IMR-90 (cell line): ENCODE measurements around the gene OTP.

Source experiments
- BHLHE40 ChIP-seq: fragments of 150-350 bp; IDR thresholded peaks from 2 replicates; pipeline ENCODE4 v1.6.1; 2016; ENCODE audit warnings: mild to moderate bottlenecking, low read depth, low read length
- CEBPB ChIP-seq: IDR thresholded peaks from 2 replicates; pipeline ENCODE4 v1.6.1; 2012; ENCODE audit warnings: low read depth, low read length, improper control_type of control experiment
- CTCF ChIP-seq: conservative IDR thresholded peaks from 2 replicates; pipeline ENCODE4 v1.5.1; 2012; ENCODE audit warnings: mild to moderate bottlenecking, low read depth, low read length, improper control_type of control experiment
- ELK1 ChIP-seq: fragments of 150-350 bp; IDR thresholded peaks from 2 replicates; pipeline ENCODE4 v1.6.1; 2016; ENCODE audit warnings: low read depth, mild to moderate bottlenecking, low read length, moderate library complexity, borderline replicate concordance
- FOS ChIP-seq: fragments of 150-350 bp; IDR thresholded peaks from 2 replicates; pipeline ENCODE4 v1.6.1; 2016; ENCODE audit warnings: low read depth, low read length
- MAFK ChIP-seq: IDR thresholded peaks from 2 replicates; pipeline ENCODE4 v1.6.1; 2012; ENCODE audit warnings: low read depth, low read length, improper control_type of control experiment
- MAZ ChIP-seq: IDR thresholded peaks from 2 replicates; pipeline ENCODE4 v1.6.1; 2012; ENCODE audit warnings: low read depth, mild to moderate bottlenecking, low read length, improper control_type of control experiment, moderate library complexity, borderline replicate concordance
- MXI1 ChIP-seq: IDR thresholded peaks from 2 replicates; pipeline ENCODE4 v1.6.1; 2012; ENCODE audit warnings: low read depth, mild to moderate bottlenecking, low read length, moderate library complexity, borderline replicate concordance
- NFE2L2 ChIP-seq: fragments of 150-350 bp; IDR thresholded peaks from 2 replicates; pipeline ENCODE4 v1.6.1; 2016; ENCODE audit warnings: low read depth, mild to moderate bottlenecking, low read length
- POLR2A ChIP-seq: IDR thresholded peaks from 2 replicates; pipeline ENCODE4 v1.6.1; 2012; ENCODE audit warnings: mild to moderate bottlenecking, low read depth, low read length
- RAD21 ChIP-seq: IDR thresholded peaks from 2 replicates; pipeline ENCODE4 v1.6.1; 2012; ENCODE audit warnings: low read length, improper control_type of control experiment
- RCOR1 ChIP-seq: IDR thresholded peaks from 2 replicates; pipeline ENCODE4 v1.6.1; 2012; ENCODE audit warnings: mild to moderate bottlenecking, low read length, improper control_type of control experiment; ENCODE audit not compliant: insufficient replicate concordance
- RFX5 ChIP-seq: IDR thresholded peaks from 2 replicates; pipeline ENCODE4 v1.8.0; 2012; ENCODE audit warnings: low read depth, mild to moderate bottlenecking, low read length, moderate library complexity
- TF ChIP-seq, protein P1 (sequence below): fragments of 150-350 bp; IDR thresholded peaks from 2 replicates; pipeline ENCODE4 v1.6.1; 2017; ENCODE audit warnings: mild to moderate bottlenecking, antibody characterized with exemption, low read length, low read depth

DNA sequence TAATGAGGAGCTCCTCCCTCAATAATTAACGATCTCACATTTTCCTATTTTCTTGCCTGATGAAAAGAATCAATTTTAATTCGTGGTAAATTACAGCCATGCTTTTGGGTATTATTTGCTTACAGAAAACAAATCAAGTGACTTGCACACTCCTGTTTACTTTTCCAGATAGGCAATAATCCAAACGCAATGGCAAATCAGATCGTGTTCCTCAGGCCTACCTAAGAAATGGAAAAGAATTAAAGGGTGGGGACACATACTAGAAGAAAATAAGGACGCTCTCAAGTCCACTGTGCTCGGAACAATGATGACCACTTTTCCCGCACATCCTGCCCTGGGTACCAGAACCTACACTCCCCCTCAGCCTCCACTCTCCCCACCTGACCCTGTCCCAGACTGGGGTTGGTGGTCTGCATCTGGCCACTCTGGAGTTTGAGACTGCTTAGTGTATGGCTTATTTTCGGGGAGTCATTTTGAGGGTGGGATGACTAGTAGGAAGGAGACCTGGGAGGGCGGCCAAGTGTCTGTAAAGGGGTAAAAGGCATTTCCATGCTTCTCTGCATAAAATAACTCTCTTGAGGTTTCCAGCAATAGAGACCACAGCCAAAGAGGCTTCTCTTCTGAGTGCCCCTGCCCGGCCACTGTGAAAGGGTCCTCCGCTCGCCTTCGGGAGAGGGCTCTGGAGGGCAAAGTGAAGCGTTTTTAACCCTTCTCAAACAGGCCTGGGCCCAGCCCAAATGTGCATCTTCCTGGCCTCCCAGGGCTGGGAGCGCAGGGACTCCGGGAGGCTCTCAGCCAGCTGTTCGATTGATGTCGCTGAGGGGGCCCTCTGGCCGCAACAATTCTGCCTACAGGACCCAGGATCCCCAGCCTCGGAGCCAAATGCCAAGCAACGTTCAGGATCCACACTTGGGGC lies 4.5 kb upstream of the OTP start:
- no peak for TF ChIP-seq CTCF
- TF ChIP-seq NFE2L2 = no peak
- TF ChIP-seq POLR2A = no peak
- TF ChIP-seq, protein P1, sequence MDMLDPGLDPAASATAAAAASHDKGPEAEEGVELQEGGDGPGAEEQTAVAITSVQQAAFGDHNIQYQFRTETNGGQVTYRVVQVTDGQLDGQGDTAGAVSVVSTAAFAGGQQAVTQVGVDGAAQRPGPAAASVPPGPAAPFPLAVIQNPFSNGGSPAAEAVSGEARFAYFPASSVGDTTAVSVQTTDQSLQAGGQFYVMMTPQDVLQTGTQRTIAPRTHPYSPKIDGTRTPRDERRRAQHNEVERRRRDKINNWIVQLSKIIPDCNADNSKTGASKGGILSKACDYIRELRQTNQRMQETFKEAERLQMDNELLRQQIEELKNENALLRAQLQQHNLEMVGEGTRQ = no peak
- no peak for TF ChIP-seq ELK1
- no peak for TF ChIP-seq CEBPB
- TF ChIP-seq FOS = no peak
- TF ChIP-seq RCOR1 = no peak
- TF ChIP-seq BHLHE40 = no peak
- no peak for TF ChIP-seq RFX5
- no peak for TF ChIP-seq RAD21
- no peak for TF ChIP-seq MAFK
- no peak for TF ChIP-seq MXI1
- TF ChIP-seq MAZ = no peak
